ENCODE results near the gene KCNK13.

DNA sequence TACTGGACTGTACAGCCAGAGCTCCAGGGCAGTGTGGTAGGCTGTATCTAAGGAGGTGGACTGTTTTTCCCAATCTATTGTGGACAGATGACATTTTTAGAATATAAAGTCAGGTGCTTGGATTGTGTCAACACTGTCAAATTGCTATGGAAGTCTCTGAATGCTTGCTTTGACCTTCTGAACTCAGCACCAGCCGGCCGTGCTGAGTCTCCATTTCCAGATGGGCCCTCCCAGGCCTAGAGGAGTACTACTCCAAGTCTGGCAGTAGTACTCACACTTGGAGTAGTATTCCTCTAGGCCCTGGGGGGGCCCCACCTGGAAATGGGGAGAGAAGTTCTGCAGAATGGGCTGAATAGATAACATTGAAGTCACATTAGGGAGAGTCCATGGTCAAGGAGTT is 16.2 kb upstream of the KCNK13 start:
- TF ChIP-seq, protein P1, sequence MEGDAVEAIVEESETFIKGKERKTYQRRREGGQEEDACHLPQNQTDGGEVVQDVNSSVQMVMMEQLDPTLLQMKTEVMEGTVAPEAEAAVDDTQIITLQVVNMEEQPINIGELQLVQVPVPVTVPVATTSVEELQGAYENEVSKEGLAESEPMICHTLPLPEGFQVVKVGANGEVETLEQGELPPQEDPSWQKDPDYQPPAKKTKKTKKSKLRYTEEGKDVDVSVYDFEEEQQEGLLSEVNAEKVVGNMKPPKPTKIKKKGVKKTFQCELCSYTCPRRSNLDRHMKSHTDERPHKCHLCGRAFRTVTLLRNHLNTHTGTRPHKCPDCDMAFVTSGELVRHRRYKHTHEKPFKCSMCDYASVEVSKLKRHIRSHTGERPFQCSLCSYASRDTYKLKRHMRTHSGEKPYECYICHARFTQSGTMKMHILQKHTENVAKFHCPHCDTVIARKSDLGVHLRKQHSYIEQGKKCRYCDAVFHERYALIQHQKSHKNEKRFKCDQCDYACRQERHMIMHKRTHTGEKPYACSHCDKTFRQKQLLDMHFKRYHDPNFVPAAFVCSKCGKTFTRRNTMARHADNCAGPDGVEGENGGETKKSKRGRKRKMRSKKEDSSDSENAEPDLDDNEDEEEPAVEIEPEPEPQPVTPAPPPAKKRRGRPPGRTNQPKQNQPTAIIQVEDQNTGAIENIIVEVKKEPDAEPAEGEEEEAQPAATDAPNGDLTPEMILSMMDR (conservative IDR thresholded peaks at IDR 0.05 in 1 of 2, IDR thresholded peaks at IDR 0.05 in 1 of 2; ENCODE audit: extremely low read depth in 1 of 2, insufficient read depth in 1 of 2, low read depth in 1 of 2, low read length in 2 of 2), result no peak
- no peak for TF ChIP-seq EZH2 (IDR thresholded peaks at IDR 0.05; ENCODE audit: borderline replicate concordance, low read length)

Measured in mammary epithelial cell (primary cell).